Fibroblast of skin of abdomen (primary cell): ENCODE results near the gene SLC51B.
"Not testable (repeated sequence)": the region's sequence is repeated elsewhere in the genome, so short reads cannot be mapped to it uniquely, and the experiment has no call there.

ENCODE experiments used
- DNase-seq: peaks from one replicate; pipeline ENCODE4 v3.0.0-alpha.2; 2013

Gene SLC51B

GRCh38 chr15:65066635-65067316 is 21.6 kb downstream of the SLC51B start:
- no peak for DNase-seq

- no peak for DNase-seq
Observed at GRCh38 chr15:65067317-65067644, 22.1 kb downstream of the SLC51B start.

GRCh38 chr15:65067645-65068402 is 22.6 kb downstream of the SLC51B start, which contains the start of gene RASL12:
TSS of gene RASL12 (minus strand) at chr15:65067991. CDS start at chr15:65067835, 156 bp downstream.
- no peak for DNase-seq

GRCh38 chr15:65068403-65068788 is 23.2 kb downstream of the SLC51B start:
- no peak for DNase-seq

GRCh38 chr15:65069179-65069578 is 24.0 kb downstream of the SLC51B start:
- DNase-seq, result peak; percentile 73

GRCh38 chr15:65069779-65070546 is 24.8 kb downstream of the SLC51B start:
- DNase-seq, result no peak

GRCh38 chr15:65071381-65071811 is 26.2 kb downstream of the SLC51B start:
- no peak for DNase-seq

- peak; percentile 38 for DNase-seq
Observed at GRCh38 chr15:65072027-65072426, 26.8 kb downstream of the SLC51B start.

GRCh38 chr15:65072617-65073016 is 27.4 kb downstream of the SLC51B start:
- DNase-seq, result no peak

GRCh38 chr15:65074946-65075345 is 29.8 kb downstream of the SLC51B start:
- not testable (repeated sequence) for DNase-seq

GRCh38 chr15:65075607-65076395 is 30.6 kb downstream of the SLC51B start:
- DNase-seq, result not testable (repeated sequence)

GRCh38 chr15:65076486-65077290 is 31.5 kb downstream of the SLC51B start, which contains the start of gene KBTBD13:
TSS of gene KBTBD13 (plus strand) at chr15:65076746. CDS start at chr15:65076816, 70 bp downstream.
- DNase-seq, result no peak

- no peak for DNase-seq
Observed at GRCh38 chr15:65077291-65077980, 32.2 kb downstream of the SLC51B start.

GRCh38 chr15:65077981-65078352 is 32.8 kb downstream of the SLC51B start:
- peak; percentile 49 for DNase-seq

- DNase-seq, result no peak
Observed at GRCh38 chr15:65079580-65079979, 34.4 kb downstream of the SLC51B start.

GRCh38 chr15:65081270-65081669 is 36.1 kb downstream of the SLC51B start:
- DNase-seq, result no peak

GRCh38 chr15:65081758-65082157 is 36.6 kb downstream of the SLC51B start:
- no peak for DNase-seq

- no peak for DNase-seq
Observed at GRCh38 chr15:65082303-65082953, 37.2 kb downstream of the SLC51B start.

- peak; percentile 20 for DNase-seq
Observed at GRCh38 chr15:65083262-65083701, 38.1 kb downstream of the SLC51B start.

- DNase-seq, result no peak
Observed at GRCh38 chr15:65084500-65085206, 39.5 kb downstream of the SLC51B start.
